HL-60/S4 treated with retinoic acid at 250 ng/mL for 4 days and 3 days (cell line): ENCODE measurements around the gene OR10H4.
"Not testable (repeated sequence)": the region's sequence is repeated elsewhere in the genome, so short reads cannot be mapped to it uniquely, and the experiment has no call there.

Experiments used
- in situ Hi-C: fragments of 300-500 bp; cut with MboI; formaldehyde crosslinking; loops from 2 replicates; pipeline ENCODE4 v1.7.0; 2022; ENCODE audit warnings: low sequenced_read_pairs

OR10H4 gene

DNA sequence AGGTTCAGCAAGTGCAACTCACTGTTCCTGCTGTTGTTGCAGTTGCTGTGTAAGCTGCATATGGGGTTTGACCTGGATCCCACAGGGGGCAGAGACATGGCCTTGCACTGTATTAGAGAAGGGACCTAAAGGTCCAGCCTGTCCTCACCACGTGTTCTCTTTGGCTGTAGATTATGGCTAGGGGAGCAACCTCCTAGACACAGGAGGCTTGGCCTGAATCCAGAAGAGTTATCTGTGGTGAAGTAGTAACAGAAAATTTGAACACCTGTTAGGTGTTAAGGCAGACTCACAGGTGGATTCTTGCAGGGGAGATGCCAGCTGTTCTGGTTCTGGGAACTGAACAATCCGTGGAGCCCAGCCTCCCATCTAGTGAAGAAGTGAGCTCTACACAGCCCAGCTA is 11.0 kb upstream of the OR10H4 start:
- in situ Hi-C loops, result no loop called here

- in situ Hi-C loops, result no loop called here
These were observed 4.4 kb upstream of the OR10H4 start for GRCh38 chr19:15944401-15944800.

GRCh38 chr19:15945301-15945700 is 3.5 kb upstream of the OR10H4 start:
- in situ Hi-C loops, result no loop called here

- in situ Hi-C loops, result no loop called here
These were observed 6.0 kb downstream of the OR10H4 start for GRCh38 chr19:15954820-15955219.

DNA sequence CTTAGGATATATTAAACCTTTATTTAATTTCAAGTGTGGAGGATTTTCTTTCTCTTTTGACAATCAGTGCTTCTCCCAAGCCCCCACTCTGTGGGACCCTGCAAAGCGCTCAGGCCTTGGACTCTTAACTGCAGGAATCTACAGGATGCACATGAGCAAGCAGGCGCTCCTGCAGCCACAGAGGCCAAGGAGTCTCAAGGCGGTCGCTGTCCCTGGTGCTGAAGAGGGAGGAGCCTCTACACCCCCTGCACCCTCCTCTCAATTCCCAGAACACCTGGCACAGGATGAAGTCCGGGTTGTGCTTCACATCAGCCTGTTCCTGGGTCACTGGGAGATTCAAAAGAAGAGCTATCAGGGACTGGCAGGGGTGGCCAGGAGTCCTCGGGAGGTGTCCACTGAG is 13.5 kb downstream of the OR10H4 start:
- in situ Hi-C loops, result no loop called here

- in situ Hi-C loops, result no loop called here
These were observed 15.4 kb downstream of the OR10H4 start for GRCh38 chr19:15964231-15964630.

GRCh38 chr19:15971224-15971780 is 22.5 kb downstream of the OR10H4 start:
- in situ Hi-C loops, result no loop called here

DNA sequence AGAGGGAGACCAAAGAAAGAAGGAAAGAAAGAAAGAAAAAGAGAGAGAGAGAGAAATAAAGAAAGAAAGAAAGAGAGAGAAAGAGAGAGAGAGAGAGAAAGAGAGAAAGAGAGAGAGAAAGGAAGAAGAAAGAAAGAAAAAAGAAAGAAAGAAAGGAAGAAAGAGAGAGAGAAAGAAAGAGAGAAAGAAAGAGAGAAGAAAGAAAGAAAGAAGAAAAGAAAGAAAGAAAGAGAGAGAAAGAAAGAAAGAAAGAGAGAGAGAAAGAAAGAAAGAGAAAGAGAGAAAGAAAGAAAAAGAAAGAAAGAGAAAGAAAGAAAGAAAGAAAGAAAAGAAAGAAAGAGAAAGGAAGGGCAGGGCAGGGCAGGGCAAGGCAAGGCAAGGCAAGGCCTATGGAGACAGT is 23.2 kb downstream of the OR10H4 start:
- in situ Hi-C loops, result not testable (repeated sequence)

GRCh38 chr19:15974856-15975255 is 26.0 kb downstream of the OR10H4 start:
- in situ Hi-C loops, result no loop called here

DNA sequence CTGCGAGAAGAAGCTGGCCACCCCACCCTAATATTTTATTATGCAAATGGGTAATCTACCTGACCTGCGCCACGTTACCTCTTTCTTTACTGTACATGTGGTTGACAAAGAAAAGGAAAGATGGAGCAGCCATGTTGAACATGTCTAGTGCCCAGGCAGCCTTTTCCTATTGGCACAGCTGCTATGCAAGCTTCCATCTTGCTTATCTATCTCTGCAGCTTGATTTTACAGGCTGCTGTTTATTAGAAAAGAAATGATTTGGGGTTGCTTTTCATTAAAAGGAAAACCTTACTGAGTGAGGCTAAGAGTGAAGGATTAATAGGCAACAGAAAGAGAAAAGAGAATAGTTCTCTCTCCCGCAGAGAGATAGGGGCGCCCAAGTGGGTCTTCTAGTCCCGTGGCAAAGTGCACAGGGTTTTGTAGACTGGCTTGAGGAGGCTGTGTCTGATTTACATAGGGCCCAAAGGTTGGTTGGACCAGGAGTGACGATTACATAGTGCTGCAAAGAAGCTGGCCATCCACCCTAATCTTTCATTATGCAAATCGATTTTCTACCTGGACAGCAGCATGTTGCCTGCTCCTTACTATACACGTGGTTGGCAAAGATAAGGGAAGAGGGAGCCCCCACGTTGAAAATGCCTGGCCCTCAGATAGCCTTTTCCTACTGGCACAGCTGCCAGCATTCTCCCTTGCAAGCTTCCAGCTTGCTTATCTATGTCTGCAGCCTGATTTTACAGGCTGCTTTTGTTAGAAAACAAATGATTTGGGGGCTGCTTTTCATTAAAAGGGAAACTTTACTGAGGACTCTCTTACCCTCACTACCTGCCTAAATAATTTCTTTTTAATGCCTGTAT is 28.3 kb downstream of the OR10H4 start:
- in situ Hi-C loops, result no loop called here

- in situ Hi-C loops, result no loop called here
These were observed 28.9 kb downstream of the OR10H4 start for GRCh38 chr19:15977690-15978089.

GRCh38 chr19:15979293-15979692 is 30.5 kb downstream of the OR10H4 start:
- in situ Hi-C loops, result no loop called here

DNA sequence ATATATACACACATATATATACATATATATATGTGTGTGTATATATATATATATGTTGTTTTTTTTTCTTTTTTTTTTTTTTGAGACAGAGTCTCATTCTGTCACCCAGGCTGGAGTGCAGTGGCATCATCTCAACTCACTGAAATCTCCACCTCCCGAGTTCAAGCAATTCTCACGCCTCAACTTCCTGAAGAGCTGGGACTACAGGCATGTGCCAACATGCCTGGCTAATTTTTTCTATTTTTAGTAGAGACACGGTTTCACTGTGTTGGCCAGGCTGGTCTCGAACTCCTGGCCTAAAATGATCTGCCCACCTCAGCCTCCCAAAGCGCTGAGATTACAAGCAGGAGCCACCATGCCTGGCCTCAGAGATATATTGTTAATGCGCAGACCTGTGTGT is 37.0 kb downstream of the OR10H4 start:
- in situ Hi-C loops, result not testable (repeated sequence)

DNA sequence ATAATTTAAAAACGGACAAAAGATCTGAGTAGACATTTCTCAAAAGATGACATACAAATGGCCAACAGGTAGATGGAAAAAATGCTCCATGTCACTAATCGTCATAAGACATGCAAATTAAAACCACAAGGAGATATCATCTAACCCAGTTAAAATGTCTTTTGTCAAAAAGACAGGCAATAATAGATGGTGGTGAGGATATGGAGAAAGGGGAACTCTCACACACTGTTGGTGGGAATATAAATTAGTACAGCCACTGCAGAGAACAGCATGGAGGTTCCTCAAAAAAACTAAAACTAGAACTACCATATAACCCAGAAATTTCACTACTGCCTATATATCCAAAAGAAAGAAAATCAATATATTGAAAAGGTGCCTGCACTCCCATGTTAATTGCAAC is 37.9 kb downstream of the OR10H4 start:
- in situ Hi-C loops, result no loop called here

- in situ Hi-C loops, result no loop called here
These were observed 41.1 kb downstream of the OR10H4 start for GRCh38 chr19:15989889-15990288.

GRCh38 chr19:15991602-15992001 is 42.8 kb downstream of the OR10H4 start:
- in situ Hi-C loops, result no loop called here

DNA sequence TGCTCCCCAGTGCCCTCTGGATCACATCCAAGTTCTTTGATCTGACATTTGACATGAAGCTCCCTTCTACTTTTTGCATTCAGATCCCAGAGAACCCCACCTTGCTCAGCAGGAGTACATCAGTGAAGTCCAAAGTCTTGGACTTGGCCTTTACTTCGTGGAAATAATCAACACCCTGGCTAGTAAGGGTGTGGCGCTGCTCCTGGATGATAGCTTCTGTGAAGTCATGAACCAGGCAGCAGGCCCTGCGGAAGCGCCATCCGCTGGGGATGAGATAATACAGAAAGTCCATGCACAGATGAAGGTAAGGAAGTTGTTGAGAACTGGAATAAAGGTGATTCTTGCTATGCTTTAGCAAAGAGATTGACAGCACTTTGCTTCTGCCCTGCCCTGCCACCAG is 43.2 kb downstream of the OR10H4 start:
- in situ Hi-C loops, result no loop called here

DNA sequence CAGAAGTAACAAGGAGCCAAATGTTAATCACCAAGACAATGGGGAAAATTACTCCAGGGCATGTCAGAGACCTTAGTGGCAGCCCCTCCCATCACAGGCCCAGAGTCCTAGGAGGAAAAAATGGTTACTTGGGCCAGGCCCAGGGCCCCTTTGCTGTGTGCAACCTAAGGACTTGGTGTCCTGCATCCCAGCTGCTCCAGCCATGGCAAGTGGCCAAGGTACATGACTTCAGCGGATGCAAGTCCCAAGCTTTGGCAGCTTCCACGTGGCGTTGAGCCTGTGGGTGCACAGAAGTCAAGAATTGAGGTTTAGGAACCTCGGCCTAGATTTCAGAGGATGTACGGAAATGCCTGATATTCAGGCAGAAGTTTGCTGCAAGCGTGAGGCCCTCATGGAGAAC is 46.7 kb downstream of the OR10H4 start:
- in situ Hi-C loops, result no loop called here

DNA sequence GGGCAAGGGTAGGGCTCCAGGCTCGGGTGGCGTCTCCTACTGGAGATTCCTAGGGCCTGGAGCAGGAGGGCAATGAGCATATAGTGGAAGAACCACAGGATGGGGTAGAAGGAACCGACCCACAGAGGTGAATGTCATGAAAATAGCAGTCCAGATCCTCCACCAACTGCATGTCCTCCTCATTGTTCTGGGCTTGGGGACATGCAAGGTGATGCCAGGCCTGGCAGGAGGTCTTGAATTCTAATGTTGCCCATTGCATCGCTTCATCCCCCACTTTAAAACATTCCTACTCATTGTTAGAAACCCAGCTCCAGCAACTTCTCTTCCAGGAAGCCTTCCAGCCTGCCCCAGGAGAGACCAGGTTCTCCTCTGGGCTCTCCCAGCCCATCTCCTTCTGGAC is 49.4 kb downstream of the OR10H4 start:
- in situ Hi-C loops, result no loop called here
